Measurements from ENCODE around the gene DICER1.
A peak's percentile ranks its signal among the peaks of the same experiment; 100 is the strongest.

DICER1 gene

GRCh38 chr14:95192311-95192710 is 35.0 kb upstream of the DICER1 start:
- H3K27ac Mint-ChIP-seq = no peak overlapping the region
- no peak for DNase-seq
- H3K9me3 Mint-ChIP-seq = peaks cover 3 to 7% of the 10 kb centered on the region in 2 donors
- H3K4me3 Mint-ChIP-seq = no peak overlapping the region
- peaks cover 7 to 12% of the 10 kb centered on the region in 2 donors for H3K4me1 Mint-ChIP-seq
- H3K27me3 Mint-ChIP-seq = no peaks in the 10 kb centered on the region
- peaks cover 8 to 13% of the 10 kb centered on the region in 2 donors for H3K36me3 Mint-ChIP-seq
- no peak for ATAC-seq (replicated peaks)

- H3K4me3 Mint-ChIP-seq = no peak overlapping the region
- H3K4me1 Mint-ChIP-seq = peaks cover 6 to 7% of the 10 kb centered on the region in 2 donors
- H3K27ac Mint-ChIP-seq = no peak overlapping the region
- H3K27me3 Mint-ChIP-seq = no peaks in the 10 kb centered on the region
- H3K9me3 Mint-ChIP-seq = peaks cover 3 to 7% of the 10 kb centered on the region in 2 donors
- peaks cover 12 to 13% of the 10 kb centered on the region in 2 donors for H3K36me3 Mint-ChIP-seq
- ATAC-seq (replicated peaks) (no peak), DNase-seq (no peak)
Observed at GRCh38 chr14:95191445-95192199, 34.3 kb upstream of the DICER1 start.

- peaks cover 3 to 4% of the 10 kb centered on the region in 2 donors for H3K4me1 Mint-ChIP-seq
- H3K36me3 Mint-ChIP-seq = peaks cover 12 to 13% of the 10 kb centered on the region in 2 donors
Observed at GRCh38 chr14:95190857-95191256, 33.5 kb upstream of the DICER1 start.

GRCh38 chr14:95190346-95190840 is 33.1 kb upstream of the DICER1 start:
- H3K9me3 Mint-ChIP-seq = peaks cover 3 to 7% of the 10 kb centered on the region in 2 donors
- no peak overlapping the region for H3K4me3 Mint-ChIP-seq
- DNase-seq (no peak), ATAC-seq (replicated peaks) (no peak)
- H3K4me1 Mint-ChIP-seq = peaks cover 5 to 9% of the 10 kb centered on the region in 2 donors
- no peak overlapping the region for H3K27ac Mint-ChIP-seq
- peaks cover 12 to 15% of the 10 kb centered on the region in 2 donors for H3K36me3 Mint-ChIP-seq
- H3K27me3 Mint-ChIP-seq = peaks cover 0 to 11% of the 10 kb centered on the region in 2 donors

More at GRCh38 chr14:95190857-95191256, 33.5 kb upstream of the DICER1 start:
- Mint-ChIP-seq H3K4me3 (no peak overlapping the region), H3K27ac (no peak overlapping the region), H3K27me3 (peaks cover 0 to 6% of the 10 kb centered on the region in 2 donors), H3K9me3 (peaks cover 3 to 7% of the 10 kb centered on the region in 2 donors)
- no peak for DNase-seq
- ATAC-seq (replicated peaks) = no peak

- peaks cover 6 to 12% of the 10 kb centered on the region in 2 donors for H3K4me1 Mint-ChIP-seq
- H3K27ac Mint-ChIP-seq = no peak overlapping the region
- H3K9me3 Mint-ChIP-seq = peaks cover 3 to 7% of the 10 kb centered on the region in 2 donors
- H3K36me3 Mint-ChIP-seq = peaks cover 12 to 15% of the 10 kb centered on the region in 2 donors
- no peak for DNase-seq
- peaks cover 0 to 18% of the 10 kb centered on the region in 2 donors for H3K27me3 Mint-ChIP-seq
- ATAC-seq (replicated peaks) = no peak
- H3K4me3 Mint-ChIP-seq = no peak overlapping the region
Observed at GRCh38 chr14:95189367-95190132, 32.2 kb upstream of the DICER1 start.

- no peak overlapping the region for H3K27ac Mint-ChIP-seq
- no peak for DNase-seq
Observed at GRCh38 chr14:95188380-95188779, 31.1 kb upstream of the DICER1 start.

GRCh38 chr14:95185767-95186392 is 28.6 kb upstream of the DICER1 start:
- Mint-ChIP-seq H3K9me3 (peaks cover 3 to 7% of the 10 kb centered on the region in 2 donors), H3K27me3 (peaks cover 0 to 18% of the 10 kb centered on the region in 2 donors), H3K27ac (no peak overlapping the region), H3K4me1 (peaks cover 9 to 12% of the 10 kb centered on the region in 2 donors), H3K4me3 (peak overlapping the region; percentile 20 to 62), H3K36me3 (peaks cover 15 to 19% of the 10 kb centered on the region in 2 donors)
- peak in 1 of 2 donors; percentile 34 for ATAC-seq (replicated peaks)
- DNase-seq = no peak

More at GRCh38 chr14:95188380-95188779, 31.1 kb upstream of the DICER1 start:
- ATAC-seq (replicated peaks) = no peak
- peaks cover 3 to 7% of the 10 kb centered on the region in 2 donors for H3K9me3 Mint-ChIP-seq
- peaks cover 9 to 12% of the 10 kb centered on the region in 2 donors for H3K4me1 Mint-ChIP-seq
- H3K4me3 Mint-ChIP-seq = no peak overlapping the region
- peaks cover 0 to 18% of the 10 kb centered on the region in 2 donors for H3K27me3 Mint-ChIP-seq
- H3K36me3 Mint-ChIP-seq = peaks cover 12 to 15% of the 10 kb centered on the region in 2 donors

- no peak for ATAC-seq (replicated peaks)
Observed at GRCh38 chr14:95185033-95185766, 27.9 kb upstream of the DICER1 start.

GRCh38 chr14:95184413-95184790 is 27.1 kb upstream of the DICER1 start:
- DNase-seq (no peak), ATAC-seq (replicated peaks) (no peak)
- H3K4me3 Mint-ChIP-seq = no peak overlapping the region
- peaks cover 9 to 12% of the 10 kb centered on the region in 2 donors for H3K4me1 Mint-ChIP-seq
- peaks cover 0 to 18% of the 10 kb centered on the region in 2 donors for H3K27me3 Mint-ChIP-seq
- no peak overlapping the region for H3K27ac Mint-ChIP-seq
- H3K9me3 Mint-ChIP-seq = peaks cover 3 to 7% of the 10 kb centered on the region in 2 donors
- peaks cover 18 to 30% of the 10 kb centered on the region in 2 donors for H3K36me3 Mint-ChIP-seq

More at GRCh38 chr14:95185033-95185766, 27.9 kb upstream of the DICER1 start:
- Mint-ChIP-seq H3K27me3 (peaks cover 0 to 18% of the 10 kb centered on the region in 2 donors), H3K4me1 (peaks cover 9 to 12% of the 10 kb centered on the region in 2 donors), H3K27ac (no peak overlapping the region), H3K9me3 (peaks cover 3 to 7% of the 10 kb centered on the region in 2 donors), H3K36me3 (peaks cover 18 to 26% of the 10 kb centered on the region in 2 donors), H3K4me3 (peak overlapping the region in 1 of 2 donors; percentile 62)
- no peak for DNase-seq

GRCh38 chr14:95183532-95184412 is 26.4 kb upstream of the DICER1 start:
- Mint-ChIP-seq H3K36me3 (peaks cover 20 to 33% of the 10 kb centered on the region in 2 donors), H3K4me1 (peaks cover 9 to 12% of the 10 kb centered on the region in 2 donors), H3K9me3 (peaks cover 3 to 7% of the 10 kb centered on the region in 2 donors), H3K27ac (no peak overlapping the region), H3K27me3 (peaks cover 0 to 18% of the 10 kb centered on the region in 2 donors), H3K4me3 (no peak overlapping the region)
- DNase-seq (no peak), ATAC-seq (replicated peaks) (no peak)

GRCh38 chr14:95183082-95183481 is 25.8 kb upstream of the DICER1 start:
- ATAC-seq (replicated peaks) = no peak
- Mint-ChIP-seq H3K27me3 (peaks cover 0 to 18% of the 10 kb centered on the region in 2 donors), H3K9me3 (peaks cover 2% of the 10 kb centered on the region in 2 donors), H3K4me3 (no peak overlapping the region), H3K36me3 (peaks cover 16 to 31% of the 10 kb centered on the region in 2 donors), H3K27ac (no peak overlapping the region), H3K4me1 (peaks cover 9 to 12% of the 10 kb centered on the region in 2 donors)
- no peak for DNase-seq

- no peak overlapping the region for H3K27ac Mint-ChIP-seq
- DNase-seq (no peak), ATAC-seq (replicated peaks) (no peak)
- peaks cover 0 to 18% of the 10 kb centered on the region in 2 donors for H3K27me3 Mint-ChIP-seq
- no peaks in the 10 kb centered on the region for H3K9me3 Mint-ChIP-seq
- peaks cover 11 to 27% of the 10 kb centered on the region in 2 donors for H3K36me3 Mint-ChIP-seq
- no peak overlapping the region for H3K4me3 Mint-ChIP-seq
- H3K4me1 Mint-ChIP-seq = peaks cover 9 to 12% of the 10 kb centered on the region in 2 donors
Observed at GRCh38 chr14:95182379-95182778, 25.1 kb upstream of the DICER1 start.
